GM12878 (cell line): ENCODE data around the gene B3GALT6. TPM values are rescaled to one million over a fixed set of nuclear protein-coding genes. Genes with fewer than 3 reads are reported as not detected.

Experiments
- BCL3 ChIP-seq: IDR thresholded peaks from 2 replicates; pipeline ENCODE4 v1.6.1; 2011; ENCODE audit warnings: borderline replicate concordance, low read depth, mild to moderate bottlenecking, moderate library complexity, low read length; ENCODE audit not compliant: insufficient read depth, poor library complexity, severe bottlenecking
- BMI1 ChIP-seq: fragments of 450-650 bp; IDR thresholded peaks from 2 replicates; pipeline ENCODE4 v1.6.1; 2016; ENCODE audit warnings: mild to moderate bottlenecking, moderate library complexity, borderline replicate concordance
- DPF2 ChIP-seq: fragments of 450-650 bp; IDR thresholded peaks from 2 replicates; pipeline ENCODE4 v1.6.1; 2017; ENCODE audit warnings: mild to moderate bottlenecking
- ELK1 ChIP-seq: IDR thresholded peaks from 2 replicates; pipeline ENCODE4 v1.6.1; 2012; ENCODE audit warnings: low read depth, low read length, improper control_type of control experiment
- HCFC1 ChIP-seq: fragments of 150-350 bp; IDR thresholded peaks from 2 replicates; pipeline ENCODE4 v1.6.1; 2014; ENCODE audit warnings: low read length
- HDAC6 ChIP-seq: fragments of 200-600 bp; sonication (generic); IDR thresholded peaks from one replicate; pipeline ENCODE4 v1.8.0; 2017; ENCODE audit warnings: antibody characterized with exemption; ENCODE audit not compliant: unreplicated experiment
- HSF1 ChIP-seq: fragments of 150-350 bp; IDR thresholded peaks from 2 replicates; pipeline ENCODE4 v1.6.1; 2014; ENCODE audit warnings: mild to moderate bottlenecking, low read depth, low read length
- IKZF1 ChIP-seq: fragments of 450-650 bp; conservative IDR thresholded peaks from 2 replicates; pipeline ENCODE4 v1.6.1; 2017; ENCODE audit warnings: antibody characterized with exemption, mild to moderate bottlenecking
- IKZF2 ChIP-seq, 2 experiments: fragments of 450-650 bp; IDR thresholded peaks; 2 replicates each; pipeline ENCODE4 v1.6.1; 2017; ENCODE audit warnings: mild to moderate bottlenecking in 2 of 2, moderate library complexity in 2 of 2
- IRF5 ChIP-seq: fragments of 450-650 bp; IDR thresholded peaks from 2 replicates; pipeline ENCODE4 v1.6.1; 2017; ENCODE audit warnings: borderline replicate concordance
- JUNB ChIP-seq: IDR thresholded peaks from 2 replicates; pipeline ENCODE4 v1.6.1; 2016; ENCODE audit warnings: antibody characterized with exemption, mild to moderate bottlenecking
- SREBF1 ChIP-seq: IDR thresholded peaks from 2 replicates; pipeline ENCODE4 v1.6.1; 2012; ENCODE audit warnings: mild to moderate bottlenecking, low read length
- SUPT20H ChIP-seq: IDR thresholded peaks from 2 replicates; pipeline ENCODE4 v1.6.1; 2011; ENCODE audit warnings: low read depth, mild to moderate bottlenecking, low read length, moderate library complexity, borderline replicate concordance; ENCODE audit not compliant: control insufficient read depth
- TCF3 ChIP-seq: IDR thresholded peaks from 2 replicates; pipeline ENCODE4 v1.6.1; 2012; ENCODE audit warnings: low read depth, mild to moderate bottlenecking, low read length, borderline replicate concordance; ENCODE audit not compliant: insufficient read depth
- YBX1 ChIP-seq: fragments of 450-650 bp; IDR thresholded peaks from 2 replicates; pipeline ENCODE4 v1.6.1; 2016; ENCODE audit warnings: antibody characterized with exemption
- ZBTB33 ChIP-seq: fragments of 450-650 bp; IDR thresholded peaks from 2 replicates; pipeline ENCODE4 v1.6.1; 2017; ENCODE audit warnings: mild to moderate bottlenecking
- ZBTB4 ChIP-seq: fragments of 450-650 bp; formaldehyde crosslinking; IDR thresholded peaks from 2 replicates; pipeline ENCODE4 v1.4.0; 2022; ENCODE audit warnings: mild to moderate bottlenecking, moderate library complexity
- ZNF384 ChIP-seq: IDR thresholded peaks from 2 replicates; pipeline ENCODE4 v1.6.1; 2012; ENCODE audit warnings: low read depth, mild to moderate bottlenecking, low read length, improper control_type of control experiment, borderline replicate concordance
- ZZZ3 ChIP-seq: IDR thresholded peaks from 2 replicates; pipeline ENCODE4 v1.6.1; 2011; ENCODE audit warnings: low read depth; ENCODE audit not compliant: control insufficient read depth, insufficient read length
- polyA plus RNA-seq, 11 experiments: library from polyadenylated mRNA; depleted of rRNA in 4 of 11; unstranded in 6 of 11; stranded (reverse) in 5 of 11; fragments of >200 nt; fragmentation: Nextera tagmentation in 4 of 11; fragmentation: Illumina TruSeq in 1 of 11; extraction: Ambion mirVana in 4 of 11; extraction: Trizol in 1 of 11; gene quantifications; 1 replicate in 1 of 11; 2 replicates in 10 of 11; pipeline versions ENCODE4 v1.2.1 to v1.2.3, GENCODE V29; 2011 to 2016; ENCODE audit warnings: inconsistent platforms in 2 of 11, missing spikeins in 2 of 11, low read depth in 1 of 11
- total RNA-seq, 4 experiments: library from RNA; depleted of rRNA in 3 of 4; stranded (reverse); fragments of >200 nt in 3 of 4; fragmentation: Illumina TruSeq in 1 of 4; extraction: Trizol in 1 of 4; gene quantifications; 2 replicates each; pipeline versions ENCODE4 v1.2.1 to v1.2.3, GENCODE V29; 2013 to 2021

Gene B3GALT6
- total and polyA plus RNA-seq, 10 of the 15 experiments (the other 5 are each of a cell fraction or from before 2014, with no cell fraction given) = 0.53 to 20.8 (median 4.5) TPM

- TF ChIP-seq TCF3 (0 out of 2 replicates have a peak, but pooled peaks have one; percentile 57), SREBF1 (no peak), HDAC6 (no peak), IRF5 (no peak), ELK1 (no peak), YBX1 (no peak), JUNB (no peak), IKZF1 (peak; percentile 70), DPF2 (peak; percentile 66), SUPT20H (no peak), HCFC1 (no peak), ZBTB4 (CRISPR knock-in tag) (peak; percentile 44; the same call in 1 of the 2 replicates), HSF1 (peak; percentile 77; the same call in 1 of the 2 replicates), BCL3 (no peak), ZZZ3 (no peak), ZNF384 (no peak), IKZF2 (IDR thresholded peaks at IDR 0.05) (peak; percentile 30 to 40; a peak in 2 of 4 replicates), ZBTB33 (no peak), BMI1 (no peak)
Measured at GRCh38 chr1:1215080-1215676, 16.9 kb upstream of the B3GALT6 start (continued).
